AG09309 (cell line): ENCODE results near the gene LYZL4.

Source experiments
- DNase-seq: peaks from one replicate; pipeline ENCODE4 v3.0.0-alpha.2; 2010; ENCODE audit warnings: low read depth
- H3K4me3 ChIP-seq: 2 replicates; pipeline ENCODE4 v1.5.1; 2011; ENCODE audit warnings: mild to moderate bottlenecking, low read depth, low read length, moderate library complexity; ENCODE audit not compliant: control insufficient read depth
- CTCF ChIP-seq: IDR thresholded peaks from 2 replicates; pipeline ENCODE4 v1.5.1; 2011; ENCODE audit warnings: mild to moderate bottlenecking, low read depth, low read length, inconsistent platforms; ENCODE audit not compliant: insufficient read depth, control insufficient read depth; ENCODE audit errors: missing control alignments

Gene LYZL4

GRCh38 chr3:42428830-42429229, 18.4 kb upstream of the LYZL4 start:
- no peak for TF ChIP-seq CTCF
- no peak for DNase-seq
- no peak overlapping the region for H3K4me3 ChIP-seq

GRCh38 chr3:42425736-42426407, 15.5 kb upstream of the LYZL4 start:
- TF ChIP-seq CTCF = no peak
- H3K4me3 ChIP-seq = no peak overlapping the region
- DNase-seq = no peak

GRCh38 chr3:42424911-42425310, 14.5 kb upstream of the LYZL4 start:
- DNase-seq = no peak
- TF ChIP-seq CTCF = no peak
- no peak overlapping the region for H3K4me3 ChIP-seq

- no peak overlapping the region for H3K4me3 ChIP-seq
- no peak for DNase-seq
- no peak for TF ChIP-seq CTCF
Observed at GRCh38 chr3:42421818-42422796, 11.7 kb upstream of the LYZL4 start.

- TF ChIP-seq CTCF = no peak
- DNase-seq = no peak
- H3K4me3 ChIP-seq = no peak overlapping the region
Observed at GRCh38 chr3:42419563-42419962, 9.2 kb upstream of the LYZL4 start.

- H3K4me3 ChIP-seq = no peak overlapping the region
- no peak for TF ChIP-seq CTCF
- DNase-seq = no peak
Observed at GRCh38 chr3:42412526-42413155, 2.2 kb upstream of the LYZL4 start.
